Breast epithelium (tissue), 4 donors: ENCODE measurements around the gene C2orf78. TPM values are rescaled to one million over a fixed set of nuclear protein-coding genes. Genes with fewer than 3 reads are reported as not detected.
A peak's percentile ranks its signal among the peaks of the same experiment; 100 is the strongest.

Experiments used
- DNase-seq, 2 donors: peaks; one replicate each; pipeline ENCODE4 v3.0.0-alpha.2; 2019; ENCODE audit warnings: low spot score in 2 of 2
- H3K27ac ChIP-seq, 2 donors: fragments of 200-600 bp; sonication (generic) in 1 of 2; one replicate each; pipeline ENCODE4 v1.5.1; 2016 to 2019; ENCODE audit warnings: mild to moderate bottlenecking in 1 of 2
- H3K27me3 ChIP-seq, 2 donors: fragments of 200-600 bp; sonication (generic) in 1 of 2; one replicate each; pipeline versions ENCODE4 v1.5.1 to v1.6.0; 2017 to 2019; ENCODE audit warnings: control low read depth in 1 of 2, mild to moderate bottlenecking in 1 of 2
- H3K36me3 ChIP-seq: fragments of 200-600 bp; one replicate; pipeline ENCODE4 v1.5.1; 2019
- H3K4me1 ChIP-seq, 2 donors: fragments of 200-600 bp; sonication (generic); one replicate each; pipeline ENCODE4 v1.5.1; 2016 to 2019; ENCODE audit warnings: control low read depth in 1 of 2
- H3K4me3 ChIP-seq, 3 donors: fragments of 200-600 bp; sonication (generic); 1 replicate in 2 of 3; 2 replicates in 1 of 3; pipeline ENCODE4 v1.5.1; 2016 to 2019; ENCODE audit warnings: mild to moderate bottlenecking in 3 of 3, moderate library complexity in 2 of 3
- H3K9me3 ChIP-seq, 2 donors: fragments of 200-600 bp; sonication (generic) in 1 of 2; one replicate each; pipeline ENCODE4 v1.5.1; 2016 to 2019; ENCODE audit warnings: control low read depth in 1 of 2
- POLR2A ChIP-seq: fragments of 450-650 bp; IDR thresholded peaks from one replicate; pipeline ENCODE4 v1.6.1; 2016; ENCODE audit warnings: antibody characterized with exemption, mild to moderate bottlenecking, moderate library complexity
- POLR2AphosphoS5 ChIP-seq, 3 donors: sonication (generic); formaldehyde crosslinking; IDR thresholded peaks; one replicate each; pipeline ENCODE4 v1.6.1; 2017; ENCODE audit warnings: antibody characterized with exemption in 3 of 3
- intact Hi-C: fragments of 100-400 bp; cut with DNase I; formaldehyde crosslinking; loops from one replicate; pipeline ENCODE4 v1.15.1; 2023; ENCODE audit warnings: low total_unique reads
- total RNA-seq, 3 donors: library from RNA; depleted of rRNA; stranded (reverse); fragments of >200 nt; gene quantifications; one replicate each; pipeline ENCODE4 v1.1.0, GENCODE V29; 2016
- TF ChIP-seq, protein P1 (sequence below), 3 donors: fragments of 450-650 bp; IDR thresholded peaks; one replicate each; pipeline ENCODE4 v1.5.1; 2016 to 2017; ENCODE audit warnings: antibody characterized with exemption in 3 of 3, mild to moderate bottlenecking in 3 of 3, moderate library complexity in 3 of 3

The C2orf78 gene
- total RNA-seq, 3 donors from 2014 or later, result not detected

DNA sequence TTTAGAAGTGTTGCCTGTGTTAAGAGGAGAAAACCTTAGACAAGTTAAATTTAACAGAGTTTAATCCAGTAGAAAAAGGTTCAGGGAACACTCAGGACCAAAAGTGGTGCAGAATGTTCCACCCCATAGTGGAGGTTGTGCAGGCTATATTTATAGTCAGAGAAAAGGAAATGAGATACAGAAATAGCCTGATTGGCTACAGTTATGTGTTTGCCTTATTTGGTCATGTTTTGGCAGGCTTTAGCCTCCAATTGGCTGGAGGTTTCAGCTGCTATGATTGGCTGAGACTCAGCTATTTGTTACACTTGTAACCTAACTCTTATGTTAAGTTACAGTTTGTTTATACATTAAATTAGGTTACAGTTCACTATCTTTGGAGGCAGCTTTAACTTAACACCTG is 48.9 kb downstream of the C2orf78 start:
- intact Hi-C loops, result no loop called here
- Histone ChIP-seq H3K36me3 (no peaks in the 10 kb centered on the region), H3K4me1 (no peaks in the 10 kb centered on the region), H3K27me3 (no peaks in the 10 kb centered on the region), H3K27ac (no peak overlapping the region), H3K9me3 (no peaks in the 10 kb centered on the region), H3K4me3 (no peak overlapping the region)
- no peak for TF ChIP-seq POLR2AphosphoS5 (IDR thresholded peaks at IDR 0.05)
- no peak for TF ChIP-seq POLR2A
- TF ChIP-seq, protein P1, sequence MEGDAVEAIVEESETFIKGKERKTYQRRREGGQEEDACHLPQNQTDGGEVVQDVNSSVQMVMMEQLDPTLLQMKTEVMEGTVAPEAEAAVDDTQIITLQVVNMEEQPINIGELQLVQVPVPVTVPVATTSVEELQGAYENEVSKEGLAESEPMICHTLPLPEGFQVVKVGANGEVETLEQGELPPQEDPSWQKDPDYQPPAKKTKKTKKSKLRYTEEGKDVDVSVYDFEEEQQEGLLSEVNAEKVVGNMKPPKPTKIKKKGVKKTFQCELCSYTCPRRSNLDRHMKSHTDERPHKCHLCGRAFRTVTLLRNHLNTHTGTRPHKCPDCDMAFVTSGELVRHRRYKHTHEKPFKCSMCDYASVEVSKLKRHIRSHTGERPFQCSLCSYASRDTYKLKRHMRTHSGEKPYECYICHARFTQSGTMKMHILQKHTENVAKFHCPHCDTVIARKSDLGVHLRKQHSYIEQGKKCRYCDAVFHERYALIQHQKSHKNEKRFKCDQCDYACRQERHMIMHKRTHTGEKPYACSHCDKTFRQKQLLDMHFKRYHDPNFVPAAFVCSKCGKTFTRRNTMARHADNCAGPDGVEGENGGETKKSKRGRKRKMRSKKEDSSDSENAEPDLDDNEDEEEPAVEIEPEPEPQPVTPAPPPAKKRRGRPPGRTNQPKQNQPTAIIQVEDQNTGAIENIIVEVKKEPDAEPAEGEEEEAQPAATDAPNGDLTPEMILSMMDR (IDR thresholded peaks at IDR 0.05), result no peak
- no peak for DNase-seq

DNA sequence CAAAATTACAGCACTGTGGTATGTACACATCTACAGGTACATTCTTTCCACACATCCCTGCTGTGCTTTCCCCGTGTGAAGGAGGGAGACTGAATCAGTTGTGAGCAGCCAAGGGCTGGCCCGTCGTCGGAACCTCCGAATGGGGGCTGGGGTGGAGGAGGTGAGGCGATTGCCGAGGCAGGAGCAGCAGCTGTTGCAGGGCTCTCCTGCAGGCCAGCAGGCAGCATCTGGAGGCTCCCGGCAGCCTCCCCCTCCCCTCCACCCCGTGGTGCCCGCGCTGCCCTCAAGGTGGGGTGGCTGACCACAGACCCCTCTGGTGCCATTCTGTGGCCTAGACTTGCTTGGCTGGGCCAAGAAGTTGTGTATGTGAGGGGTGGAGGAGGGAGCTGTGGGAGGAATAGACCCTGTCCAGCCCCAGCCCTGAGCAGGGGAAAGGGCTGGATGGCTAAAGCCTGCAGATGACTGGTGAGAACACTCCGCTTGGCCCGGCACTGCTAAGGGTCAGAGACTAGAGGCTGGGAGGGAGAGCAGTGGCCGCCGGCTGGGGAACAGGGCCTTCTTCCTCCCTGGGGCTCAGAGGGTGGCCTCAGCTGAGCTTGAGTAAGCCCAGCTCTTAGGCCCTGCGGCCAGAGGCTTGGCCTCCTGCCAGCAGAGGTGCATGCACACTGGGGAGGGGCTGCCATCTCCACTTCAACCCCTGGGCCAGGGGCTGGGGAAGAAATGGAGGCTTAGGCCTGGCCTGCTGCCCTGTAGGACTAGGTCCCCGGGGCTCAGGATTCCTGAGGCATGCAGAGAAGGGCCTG is 52.4 kb downstream of the C2orf78 start:
- TF ChIP-seq, protein P1 (IDR thresholded peaks at IDR 0.05), result no peak
- H3K27me3 ChIP-seq, result no peaks in the 10 kb centered on the region
- intact Hi-C loops, result no loop called here
- H3K4me3 ChIP-seq, result no peak overlapping the region
- no peaks in the 10 kb centered on the region for H3K9me3 ChIP-seq
- no peak for DNase-seq
- H3K4me1 ChIP-seq, result no peaks in the 10 kb centered on the region
- H3K36me3 ChIP-seq, result no peaks in the 10 kb centered on the region
- H3K27ac ChIP-seq, result no peak overlapping the region

DNA sequence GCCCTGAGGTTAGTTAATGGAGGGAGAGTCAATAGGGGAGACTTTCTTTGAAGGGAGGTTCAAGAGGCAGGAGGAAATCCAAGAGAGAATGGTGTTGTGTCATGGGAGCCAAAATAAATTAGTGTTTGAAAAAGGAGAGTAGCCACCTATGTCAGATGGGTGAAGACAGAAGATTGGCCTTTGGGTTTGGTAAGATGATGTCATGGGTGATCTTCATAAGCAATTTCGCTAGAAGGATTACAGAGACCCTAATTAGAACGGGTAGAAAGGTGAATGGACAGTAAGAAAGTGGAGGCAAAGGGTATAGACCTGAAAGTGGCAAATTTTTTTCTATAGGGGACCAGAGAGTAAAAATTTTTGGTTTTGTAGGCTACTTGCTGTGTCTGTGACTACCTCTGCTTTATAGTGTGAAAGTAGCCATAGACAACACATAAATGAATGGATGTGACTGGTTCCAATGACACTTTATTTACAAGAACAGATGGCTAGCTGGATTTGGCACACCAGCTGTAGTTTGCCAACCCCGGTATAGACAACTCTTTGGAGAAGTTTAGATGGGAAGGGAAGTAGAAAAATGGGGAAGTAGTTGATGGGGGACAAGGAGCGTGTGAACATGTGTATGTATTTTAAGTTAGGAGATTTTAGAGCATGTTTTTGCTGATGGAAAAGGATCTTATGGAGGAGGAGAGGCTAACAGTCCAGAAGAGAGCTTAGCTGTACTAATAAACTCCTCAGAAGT is 54.0 kb downstream of the C2orf78 start:
- Histone ChIP-seq H3K9me3 (no peaks in the 10 kb centered on the region), H3K4me3 (no peak overlapping the region), H3K27ac (peak overlapping the region in 1 of 2 donors; percentile 10), H3K27me3 (no peaks in the 10 kb centered on the region), H3K4me1 (no peaks in the 10 kb centered on the region), H3K36me3 (no peaks in the 10 kb centered on the region)
- TF ChIP-seq POLR2AphosphoS5 (IDR thresholded peaks at IDR 0.05), result no peak
- TF ChIP-seq, protein P1 (IDR thresholded peaks at IDR 0.05), result no peak
- TF ChIP-seq POLR2A, result no peak
- no peak for DNase-seq
- intact Hi-C loops, result no loop called here

DNA sequence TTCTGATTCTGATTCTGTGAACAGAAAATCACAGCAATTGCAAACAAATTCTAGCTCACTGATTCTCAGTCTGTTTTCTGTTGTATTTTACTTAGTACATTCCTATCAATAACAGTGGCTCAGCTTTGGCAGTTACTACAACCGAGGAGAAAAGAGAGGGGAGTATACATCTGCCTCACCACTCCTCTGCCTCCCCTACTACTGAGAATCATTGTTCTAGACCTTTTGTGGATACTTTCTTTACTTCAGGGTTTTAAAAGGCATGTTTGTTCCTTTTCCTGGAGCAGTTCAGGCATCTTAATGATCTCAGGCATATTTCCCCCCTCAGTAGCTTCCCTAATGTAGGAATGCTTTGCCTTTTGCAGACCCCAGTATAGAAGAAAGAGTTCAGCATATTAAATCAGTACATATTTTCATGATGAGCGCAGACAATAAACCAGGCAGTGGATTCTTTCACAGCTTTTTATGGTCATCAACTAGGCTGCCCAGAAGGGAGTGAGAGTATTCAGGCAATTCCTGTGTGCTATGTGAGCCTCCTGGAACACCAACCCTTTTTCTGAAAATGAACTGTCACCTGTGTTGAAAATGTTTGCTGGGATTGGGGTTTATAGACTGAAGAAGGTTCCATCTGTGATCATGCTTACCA is 55.0 kb downstream of the C2orf78 start:
- Histone ChIP-seq H3K27me3 (no peaks in the 10 kb centered on the region), H3K9me3 (no peaks in the 10 kb centered on the region), H3K4me3 (no peak overlapping the region), H3K36me3 (no peaks in the 10 kb centered on the region), H3K4me1 (no peaks in the 10 kb centered on the region), H3K27ac (peak overlapping the region in 1 of 2 donors; percentile 10)
- no peak for TF ChIP-seq POLR2AphosphoS5 (IDR thresholded peaks at IDR 0.05)
- TF ChIP-seq, protein P1 (IDR thresholded peaks at IDR 0.05), result no peak
- TF ChIP-seq POLR2A, result no peak
- intact Hi-C loops, result no loop called here
- DNase-seq, result no peak
